ENCODE results near the gene KLRC3.
"Not testable (repeated sequence)": the region's sequence is repeated elsewhere in the genome, so short reads cannot be mapped to it uniquely, and the experiment has no call there.

DNA sequence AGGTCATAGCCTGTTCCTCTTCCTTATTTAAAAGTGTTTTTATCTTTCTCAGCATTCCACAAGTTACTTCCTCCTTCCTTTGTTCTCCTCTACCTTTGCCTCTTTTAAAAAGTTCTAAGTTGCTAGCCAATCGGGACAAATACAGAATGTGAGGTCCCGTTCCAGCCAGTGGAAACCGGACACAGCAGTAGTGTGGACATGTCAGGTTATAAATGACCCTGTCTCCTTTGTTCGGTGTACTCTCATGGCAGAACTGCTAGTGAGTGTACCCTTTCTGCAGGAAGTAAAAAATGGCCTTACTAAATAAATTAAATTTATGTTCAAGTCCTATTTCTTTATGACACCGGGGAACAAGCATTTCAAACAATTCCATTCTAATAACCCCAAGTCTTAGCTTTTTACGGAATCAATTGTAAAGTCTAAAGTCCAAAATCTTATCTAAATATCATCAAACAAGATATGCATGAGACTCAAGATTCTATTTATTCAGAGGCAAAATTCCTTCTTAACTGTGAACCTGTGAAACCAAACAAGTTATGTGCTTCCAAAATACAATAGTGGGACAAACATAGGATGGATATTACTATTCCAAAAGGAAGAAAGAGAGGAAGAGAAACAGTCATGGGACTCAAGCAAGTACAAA is 48.4 kb downstream of the KLRC3 start:
- TF ChIP-seq, protein P1, sequence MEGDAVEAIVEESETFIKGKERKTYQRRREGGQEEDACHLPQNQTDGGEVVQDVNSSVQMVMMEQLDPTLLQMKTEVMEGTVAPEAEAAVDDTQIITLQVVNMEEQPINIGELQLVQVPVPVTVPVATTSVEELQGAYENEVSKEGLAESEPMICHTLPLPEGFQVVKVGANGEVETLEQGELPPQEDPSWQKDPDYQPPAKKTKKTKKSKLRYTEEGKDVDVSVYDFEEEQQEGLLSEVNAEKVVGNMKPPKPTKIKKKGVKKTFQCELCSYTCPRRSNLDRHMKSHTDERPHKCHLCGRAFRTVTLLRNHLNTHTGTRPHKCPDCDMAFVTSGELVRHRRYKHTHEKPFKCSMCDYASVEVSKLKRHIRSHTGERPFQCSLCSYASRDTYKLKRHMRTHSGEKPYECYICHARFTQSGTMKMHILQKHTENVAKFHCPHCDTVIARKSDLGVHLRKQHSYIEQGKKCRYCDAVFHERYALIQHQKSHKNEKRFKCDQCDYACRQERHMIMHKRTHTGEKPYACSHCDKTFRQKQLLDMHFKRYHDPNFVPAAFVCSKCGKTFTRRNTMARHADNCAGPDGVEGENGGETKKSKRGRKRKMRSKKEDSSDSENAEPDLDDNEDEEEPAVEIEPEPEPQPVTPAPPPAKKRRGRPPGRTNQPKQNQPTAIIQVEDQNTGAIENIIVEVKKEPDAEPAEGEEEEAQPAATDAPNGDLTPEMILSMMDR (conservative IDR thresholded peaks at IDR 0.05; ENCODE audit: low read length): not testable (repeated sequence)
- TF ChIP-seq EZH2phosphoT487 (IDR thresholded peaks at IDR 0.05; ENCODE audit: borderline replicate concordance, low read depth, low read length): not testable (repeated sequence)
